ENCODE measurements around the gene SECISBP2L.

SECISBP2L gene

GRCh38 chr15:48946840-48947187 is 99.4 kb downstream of the SECISBP2L start:
- Histone ChIP-seq H3K27ac (ENCODE audit: insufficient read depth, low read depth, low read length, poor library complexity, severe bottlenecking) (no peak overlapping the region), H3K36me3 (ENCODE audit: control insufficient read depth, insufficient read depth, low read length) (no peaks in the 10 kb centered on the region), H3K27me3 (ENCODE audit: control insufficient read depth, insufficient read depth, low read length, poor library complexity, severe bottlenecking) (no peaks in the 10 kb centered on the region), H3K4me1 (ENCODE audit: control insufficient read depth, insufficient read depth, low read length) (no peaks in the 10 kb centered on the region), H3K4me3 (ENCODE audit: insufficient read depth, low read depth, low read length) (no peak overlapping the region), H3K9me3 (ENCODE audit: control insufficient read depth, low read length) (no peaks in the 10 kb centered on the region)
- WGBS, 2 experiments = 86% methylated on average over 1 of the region's 1 CpG

- H3K9me3 ChIP-seq (ENCODE audit: control insufficient read depth, low read length) = no peaks in the 10 kb centered on the region
- no peaks in the 10 kb centered on the region for H3K36me3 ChIP-seq (ENCODE audit: control insufficient read depth, insufficient read depth, low read length)
- no peak overlapping the region for H3K4me3 ChIP-seq (ENCODE audit: insufficient read depth, low read depth, low read length)
- H3K4me1 ChIP-seq (ENCODE audit: control insufficient read depth, insufficient read depth, low read length) = no peaks in the 10 kb centered on the region
- H3K27me3 ChIP-seq (ENCODE audit: control insufficient read depth, insufficient read depth, low read length, poor library complexity, severe bottlenecking) = no peaks in the 10 kb centered on the region
- H3K27ac ChIP-seq (ENCODE audit: insufficient read depth, low read depth, low read length, poor library complexity, severe bottlenecking) = no peak overlapping the region
- 75 to 79% methylated on average over 5 of the region's 5 CpGs for WGBS, 2 experiments
Observed at GRCh38 chr15:48946074-48946839, 100.0 kb downstream of the SECISBP2L start.

- Histone ChIP-seq H3K4me3 (ENCODE audit: insufficient read depth, low read depth, low read length) (no peak overlapping the region), H3K4me1 (ENCODE audit: control insufficient read depth, insufficient read depth, low read length) (no peaks in the 10 kb centered on the region), H3K27me3 (ENCODE audit: control insufficient read depth, insufficient read depth, low read length, poor library complexity, severe bottlenecking) (no peaks in the 10 kb centered on the region), H3K36me3 (ENCODE audit: control insufficient read depth, insufficient read depth, low read length) (no peaks in the 10 kb centered on the region), H3K9me3 (ENCODE audit: control insufficient read depth, low read length) (no peaks in the 10 kb centered on the region), H3K27ac (ENCODE audit: insufficient read depth, low read depth, low read length, poor library complexity, severe bottlenecking) (no peak overlapping the region)
- 92 to 96% methylated on average over 2 of the region's 2 CpGs for WGBS, 2 experiments
Observed at GRCh38 chr15:48945386-48945785, 100.9 kb downstream of the SECISBP2L start.

- WGBS, 2 experiments = 93 to 98% methylated on average over 4 of the region's 5 CpGs
- Histone ChIP-seq H3K4me3 (ENCODE audit: insufficient read depth, low read depth, low read length) (no peak overlapping the region), H3K27ac (ENCODE audit: insufficient read depth, low read depth, low read length, poor library complexity, severe bottlenecking) (no peak overlapping the region), H3K27me3 (ENCODE audit: control insufficient read depth, insufficient read depth, low read length, poor library complexity, severe bottlenecking) (no peaks in the 10 kb centered on the region), H3K36me3 (ENCODE audit: control insufficient read depth, insufficient read depth, low read length) (no peaks in the 10 kb centered on the region), H3K4me1 (ENCODE audit: control insufficient read depth, insufficient read depth, low read length) (no peaks in the 10 kb centered on the region), H3K9me3 (ENCODE audit: control insufficient read depth, low read length) (no peaks in the 10 kb centered on the region)
Observed at GRCh38 chr15:48941904-48942303, 104.3 kb downstream of the SECISBP2L start.

- Histone ChIP-seq H3K36me3 (ENCODE audit: control insufficient read depth, insufficient read depth, low read length) (no peaks in the 10 kb centered on the region), H3K27ac (ENCODE audit: insufficient read depth, low read depth, low read length, poor library complexity, severe bottlenecking) (no peak overlapping the region), H3K4me3 (ENCODE audit: insufficient read depth, low read depth, low read length) (no peak overlapping the region), H3K27me3 (ENCODE audit: control insufficient read depth, insufficient read depth, low read length, poor library complexity, severe bottlenecking) (no peaks in the 10 kb centered on the region), H3K4me1 (ENCODE audit: control insufficient read depth, insufficient read depth, low read length) (no peaks in the 10 kb centered on the region), H3K9me3 (ENCODE audit: control insufficient read depth, low read length) (no peaks in the 10 kb centered on the region)
- WGBS, 2 experiments = 96 to 97% methylated on average over 6 of the region's 6 CpGs
Observed at GRCh38 chr15:48940508-48940907, 105.7 kb downstream of the SECISBP2L start.

GRCh38 chr15:48939648-48940047 is 106.6 kb downstream of the SECISBP2L start:
- Histone ChIP-seq H3K4me3 (ENCODE audit: insufficient read depth, low read depth, low read length) (no peak overlapping the region), H3K4me1 (ENCODE audit: control insufficient read depth, insufficient read depth, low read length) (no peaks in the 10 kb centered on the region), H3K9me3 (ENCODE audit: control insufficient read depth, low read length) (no peaks in the 10 kb centered on the region), H3K27me3 (ENCODE audit: control insufficient read depth, insufficient read depth, low read length, poor library complexity, severe bottlenecking) (no peaks in the 10 kb centered on the region), H3K36me3 (ENCODE audit: control insufficient read depth, insufficient read depth, low read length) (no peaks in the 10 kb centered on the region), H3K27ac (ENCODE audit: insufficient read depth, low read depth, low read length, poor library complexity, severe bottlenecking) (no peak overlapping the region)
- WGBS, 2 experiments = 92 to 94% methylated on average over 4 of the region's 4 CpGs
